ENCODE results near the gene NHLH1. TPM values are rescaled to one million over a fixed set of nuclear protein-coding genes. Genes with fewer than 3 reads are reported as not detected.

The NHLH1 gene
- total and polyA plus RNA-seq, 2 donors (not counting 3 experiments of a cell fraction or from before 2014, with no cell fraction given) = 0.46 TPM

DNA sequence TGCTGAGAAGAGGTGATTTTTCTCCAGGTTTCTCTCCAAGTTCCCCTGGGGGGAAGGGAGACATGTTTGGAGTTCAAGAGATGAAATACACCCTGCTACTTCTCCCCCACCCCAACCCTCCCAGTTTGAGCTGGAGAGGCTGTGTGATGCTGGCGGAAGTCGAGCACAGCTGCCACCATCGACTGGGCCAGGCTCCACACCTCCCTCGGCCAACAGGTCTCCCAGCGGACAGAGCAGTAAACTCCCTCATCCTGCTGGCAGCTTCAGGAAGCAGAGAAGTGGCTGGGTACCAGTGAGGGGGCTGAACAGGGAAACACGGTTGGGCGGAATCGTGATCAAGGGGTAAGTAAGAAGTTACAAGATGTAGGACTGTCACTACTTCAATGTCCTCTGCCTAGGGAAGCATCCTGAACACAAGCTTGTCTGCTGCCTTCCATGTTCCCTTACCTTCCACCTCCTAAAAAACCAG lies 6.6 kb upstream of the NHLH1 start:
- Histone ChIP-seq H3K4me2 (ENCODE audit: insufficient read depth, low read length) (no peak overlapping the region), H3K4me3 (replicated peaks in 1 of 3; ENCODE audit: insufficient read depth in 1 of 3, low read depth in 1 of 3, low read length in 3 of 3) (no peak overlapping the region), H3K36me3 (ENCODE audit: control insufficient read depth in 2 of 2, extremely low read depth in 1 of 2, insufficient read depth in 2 of 2, low read length in 2 of 2) (peaks cover 6 to 27% of the 10 kb centered on the region in 2 experiments), H3K4me1 (ENCODE audit: control insufficient read depth, extremely low read depth, insufficient read depth, low read length) (no peaks in the 10 kb centered on the region), H2AFZ (ENCODE audit: low read depth, low read length) (no peak overlapping the region), H3K9me1 (replicated peaks; ENCODE audit: control insufficient read depth, extremely low read depth, insufficient read depth, low read length) (no peaks in the 10 kb centered on the region), H3K79me2 (ENCODE audit: control insufficient read depth, insufficient read depth, low read length) (no peaks in the 10 kb centered on the region), H3K9me3 (replicated peaks; ENCODE audit: control insufficient read depth, insufficient read depth, low read length) (no peaks in the 10 kb centered on the region), H3K27me3 (ENCODE audit: control insufficient read depth in 2 of 2, insufficient read depth in 2 of 2, low read length in 2 of 2) (no peaks in the 10 kb centered on the region), H4K20me1 (replicated peaks; ENCODE audit: control insufficient read depth, extremely low read depth, insufficient read depth, low read length) (peaks cover 2% of the 10 kb centered on the region), H3K27ac (ENCODE audit: insufficient read depth, low read depth, low read length) (no peak overlapping the region), H3K9ac (replicated peaks; ENCODE audit: extremely low read depth, insufficient read depth, low read length) (no peak overlapping the region)
- dilution Hi-C loops (cut with MboI; ENCODE audit: extremely low pct_ligation_motif_present, low sequenced_read_pairs) = no loop called here
- FAIRE-seq (no peak), DNase-seq (ENCODE audit: low read depth, low spot score) (no peak)
- ChIA-PET CTCF (no interaction called here), POLR2A (no interaction called here)
- intact Hi-C loops (cut with micrococcal nuclease) = no loop called here
- BruUV-seq (replicated peaks) = no TSS peak
- TF ChIP-seq FOS (IDR thresholded peaks at IDR 0.05; ENCODE audit: borderline replicate concordance, insufficient read depth, low read length) (no peak), POLR2AphosphoS5 (IDR thresholded peaks at IDR 0.05; ENCODE audit: insufficient read depth, low read depth, low read length) (no peak), JUN (IDR thresholded peaks at IDR 0.05; ENCODE audit: borderline replicate concordance, insufficient read depth, insufficient read length, low read depth) (no peak)
- TF ChIP-seq, protein P1, sequence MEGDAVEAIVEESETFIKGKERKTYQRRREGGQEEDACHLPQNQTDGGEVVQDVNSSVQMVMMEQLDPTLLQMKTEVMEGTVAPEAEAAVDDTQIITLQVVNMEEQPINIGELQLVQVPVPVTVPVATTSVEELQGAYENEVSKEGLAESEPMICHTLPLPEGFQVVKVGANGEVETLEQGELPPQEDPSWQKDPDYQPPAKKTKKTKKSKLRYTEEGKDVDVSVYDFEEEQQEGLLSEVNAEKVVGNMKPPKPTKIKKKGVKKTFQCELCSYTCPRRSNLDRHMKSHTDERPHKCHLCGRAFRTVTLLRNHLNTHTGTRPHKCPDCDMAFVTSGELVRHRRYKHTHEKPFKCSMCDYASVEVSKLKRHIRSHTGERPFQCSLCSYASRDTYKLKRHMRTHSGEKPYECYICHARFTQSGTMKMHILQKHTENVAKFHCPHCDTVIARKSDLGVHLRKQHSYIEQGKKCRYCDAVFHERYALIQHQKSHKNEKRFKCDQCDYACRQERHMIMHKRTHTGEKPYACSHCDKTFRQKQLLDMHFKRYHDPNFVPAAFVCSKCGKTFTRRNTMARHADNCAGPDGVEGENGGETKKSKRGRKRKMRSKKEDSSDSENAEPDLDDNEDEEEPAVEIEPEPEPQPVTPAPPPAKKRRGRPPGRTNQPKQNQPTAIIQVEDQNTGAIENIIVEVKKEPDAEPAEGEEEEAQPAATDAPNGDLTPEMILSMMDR (IDR thresholded peaks at IDR 0.05; ENCODE audit: extremely low read depth in 1 of 2, insufficient read depth in 1 of 2, low read depth in 1 of 2, low read length in 2 of 2) = no peak
- TF ChIP-seq, protein P2, sequence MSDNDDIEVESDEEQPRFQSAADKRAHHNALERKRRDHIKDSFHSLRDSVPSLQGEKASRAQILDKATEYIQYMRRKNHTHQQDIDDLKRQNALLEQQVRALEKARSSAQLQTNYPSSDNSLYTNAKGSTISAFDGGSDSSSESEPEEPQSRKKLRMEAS (IDR thresholded peaks at IDR 0.05; ENCODE audit: insufficient read depth, insufficient read length) = no peak

DNA sequence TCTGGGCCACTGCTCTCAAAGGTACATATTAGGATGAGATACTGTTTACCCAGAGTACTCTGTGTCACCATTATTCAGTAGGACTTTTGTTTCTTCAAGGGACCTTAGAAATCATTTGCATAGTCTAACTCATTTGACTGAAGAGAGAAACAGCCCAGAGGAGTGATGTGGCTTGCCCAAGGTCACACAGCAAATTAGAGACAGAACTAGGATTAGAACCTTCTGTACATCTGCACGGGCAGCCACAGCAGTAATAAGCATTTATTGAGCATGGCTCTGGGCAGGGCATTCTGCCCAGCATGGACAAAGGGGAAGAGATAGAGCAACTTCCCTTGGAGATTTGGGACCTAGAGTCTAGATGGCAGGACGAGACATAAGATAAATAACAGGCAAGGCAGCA lies 5.7 kb upstream of the NHLH1 start:
- Histone ChIP-seq H2AFZ (ENCODE audit: low read depth, low read length) (no peak overlapping the region), H3K9me3 (replicated peaks; ENCODE audit: control insufficient read depth, insufficient read depth, low read length) (no peaks in the 10 kb centered on the region), H3K79me2 (ENCODE audit: control insufficient read depth, insufficient read depth, low read length) (no peaks in the 10 kb centered on the region), H3K4me1 (ENCODE audit: control insufficient read depth, extremely low read depth, insufficient read depth, low read length) (no peaks in the 10 kb centered on the region), H3K27ac (ENCODE audit: insufficient read depth, low read depth, low read length) (no peak overlapping the region), H3K27me3 (ENCODE audit: control insufficient read depth in 2 of 2, insufficient read depth in 2 of 2, low read length in 2 of 2) (peaks cover 0 to 1% of the 10 kb centered on the region in 2 experiments), H3K4me2 (ENCODE audit: insufficient read depth, low read length) (no peak overlapping the region), H3K4me3 (replicated peaks in 1 of 3; ENCODE audit: insufficient read depth in 1 of 3, low read depth in 1 of 3, low read length in 3 of 3) (no peak overlapping the region), H4K20me1 (replicated peaks; ENCODE audit: control insufficient read depth, extremely low read depth, insufficient read depth, low read length) (peaks cover 2% of the 10 kb centered on the region), H3K9ac (replicated peaks; ENCODE audit: extremely low read depth, insufficient read depth, low read length) (no peak overlapping the region), H3K9me1 (replicated peaks; ENCODE audit: control insufficient read depth, extremely low read depth, insufficient read depth, low read length) (no peaks in the 10 kb centered on the region), H3K36me3 (ENCODE audit: control insufficient read depth in 2 of 2, extremely low read depth in 1 of 2, insufficient read depth in 2 of 2, low read length in 2 of 2) (peaks cover 0 to 19% of the 10 kb centered on the region in 2 experiments)
- BruUV-seq (replicated peaks) = no TSS peak
- FAIRE-seq (no peak), DNase-seq (ENCODE audit: low read depth, low spot score) (no peak)
- no peak for TF ChIP-seq JUN (IDR thresholded peaks at IDR 0.05; ENCODE audit: borderline replicate concordance, insufficient read depth, insufficient read length, low read depth)
- TF ChIP-seq, protein P1 (IDR thresholded peaks at IDR 0.05; ENCODE audit: extremely low read depth in 1 of 2, insufficient read depth in 1 of 2, low read depth in 1 of 2, low read length in 2 of 2) = no peak
- no peak for TF ChIP-seq MYC (IDR thresholded peaks at IDR 0.05; ENCODE audit: low read depth, low read length)
- no peak for TF ChIP-seq POLR2A (IDR thresholded peaks at IDR 0.05; ENCODE audit: low read depth, low read length)
- TF ChIP-seq GATA2 (IDR thresholded peaks at IDR 0.05; ENCODE audit: insufficient read depth, insufficient read length, low read depth, low read length) = no peak
- TF ChIP-seq FOS (IDR thresholded peaks at IDR 0.05; ENCODE audit: borderline replicate concordance, insufficient read depth, low read length) = no peak
- no peak for TF ChIP-seq EZH2 (IDR thresholded peaks at IDR 0.05; ENCODE audit: borderline replicate concordance, low read depth, low read length, severe bottlenecking)
- TF ChIP-seq, protein P2 (IDR thresholded peaks at IDR 0.05; ENCODE audit: insufficient read depth, insufficient read length) = no peak
- no peak for TF ChIP-seq POLR2AphosphoS5 (IDR thresholded peaks at IDR 0.05; ENCODE audit: insufficient read depth, low read depth, low read length)
- dilution Hi-C loops (cut with MboI; ENCODE audit: extremely low pct_ligation_motif_present, low sequenced_read_pairs) = no loop called here
- POLR2A ChIA-PET = no interaction called here
- intact Hi-C loops (cut with micrococcal nuclease) = no loop called here
- CTCF ChIA-PET = no interaction called here

Measured in endothelial cell of umbilical vein (primary cell).